ENCODE data around the gene PARD6A.
A peak's percentile ranks its signal among the peaks of the same experiment; 100 is the strongest.

Gene PARD6A, protein sequence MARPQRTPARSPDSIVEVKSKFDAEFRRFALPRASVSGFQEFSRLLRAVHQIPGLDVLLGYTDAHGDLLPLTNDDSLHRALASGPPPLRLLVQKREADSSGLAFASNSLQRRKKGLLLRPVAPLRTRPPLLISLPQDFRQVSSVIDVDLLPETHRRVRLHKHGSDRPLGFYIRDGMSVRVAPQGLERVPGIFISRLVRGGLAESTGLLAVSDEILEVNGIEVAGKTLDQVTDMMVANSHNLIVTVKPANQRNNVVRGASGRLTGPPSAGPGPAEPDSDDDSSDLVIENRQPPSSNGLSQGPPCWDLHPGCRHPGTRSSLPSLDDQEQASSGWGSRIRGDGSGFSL

GRCh38 chr16:67660564-67661028 lies at the start of gene PARD6A:
Gene PARD6A (plus strand): TSS chr16:67660960. CDS start chr16:67661039, 79 bp downstream.
- peak; percentile 89 for DNase-seq

DNA sequence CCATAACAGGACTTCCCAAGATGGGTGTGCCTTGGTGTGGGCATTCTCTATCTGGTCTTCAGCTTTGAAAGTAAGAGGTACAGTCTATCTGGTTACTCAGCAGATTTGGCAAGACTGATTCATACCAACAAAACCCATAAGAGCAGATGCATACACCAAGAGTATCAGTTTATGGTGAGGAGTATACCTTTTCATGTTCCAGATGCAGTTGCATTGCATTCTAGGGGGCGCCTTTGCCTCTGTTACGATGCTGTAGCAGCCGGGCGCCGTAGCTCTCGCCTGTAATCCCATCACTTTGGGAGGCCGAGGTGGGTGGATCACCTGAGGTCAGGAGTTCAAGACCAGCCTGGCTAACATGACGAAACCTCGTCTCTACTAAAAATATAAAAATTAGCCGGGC lies 47.0 kb upstream of the PARD6A start:
- DNase-seq: no peak

GRCh38 chr16:67628216-67628615 lies 32.5 kb upstream of the PARD6A start:
- DNase-seq: no peak

DNA sequence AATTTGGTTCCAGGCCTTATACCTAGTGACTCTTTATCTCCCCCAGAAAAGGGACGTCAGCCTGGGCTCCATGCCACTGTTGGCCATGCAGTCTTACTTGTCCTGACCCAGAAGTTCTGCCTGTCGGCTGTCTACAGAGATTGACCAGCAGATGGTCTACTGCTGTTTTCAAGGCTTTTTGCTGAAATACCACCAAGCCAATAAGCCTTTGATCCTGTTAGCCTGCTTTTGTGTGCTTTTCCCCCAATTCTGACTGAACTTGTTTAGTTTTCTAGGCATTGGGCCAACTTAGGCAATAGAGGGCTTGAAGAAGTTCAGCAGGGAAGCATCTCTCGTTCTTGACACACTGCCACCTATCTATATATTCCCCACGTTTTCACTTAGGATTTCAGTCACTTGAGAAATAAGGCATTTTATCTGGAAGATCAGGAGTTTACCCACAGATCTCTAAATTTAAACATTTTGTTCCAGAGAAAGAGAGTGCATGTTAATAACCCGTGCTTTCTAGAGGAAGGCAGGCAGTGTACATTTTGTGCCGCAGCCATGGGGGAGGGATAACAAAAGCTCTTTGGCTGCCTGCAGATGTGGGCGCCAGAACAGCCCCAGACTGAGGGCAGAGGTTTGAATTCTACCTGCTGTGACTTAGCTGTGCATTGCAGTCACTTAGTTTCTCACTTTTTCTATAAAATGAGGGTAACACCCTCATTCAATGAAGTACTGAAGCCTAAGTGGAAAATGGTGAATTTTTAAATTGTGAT lies 28.2 kb upstream of the PARD6A start:
- DNase-seq: no peak

DNA sequence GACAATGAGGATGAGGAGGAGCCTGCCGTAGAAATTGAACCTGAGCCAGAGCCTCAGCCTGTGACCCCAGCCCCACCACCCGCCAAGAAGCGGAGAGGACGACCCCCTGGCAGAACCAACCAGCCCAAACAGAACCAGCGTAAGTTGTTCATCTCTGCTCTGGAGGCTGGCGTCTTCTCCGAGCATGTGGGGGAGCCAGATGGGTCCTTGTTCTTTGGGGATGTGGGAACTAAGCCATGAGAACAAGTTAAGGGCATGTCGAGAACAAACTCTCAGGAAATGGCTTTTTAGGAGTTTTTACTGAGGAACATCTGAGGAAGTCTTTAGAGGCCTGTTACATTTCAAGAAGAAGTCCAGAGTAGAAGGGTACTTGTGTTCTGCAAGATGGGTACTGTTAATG lies 24.0 kb upstream of the PARD6A start:
- no peak for DNase-seq

DNA sequence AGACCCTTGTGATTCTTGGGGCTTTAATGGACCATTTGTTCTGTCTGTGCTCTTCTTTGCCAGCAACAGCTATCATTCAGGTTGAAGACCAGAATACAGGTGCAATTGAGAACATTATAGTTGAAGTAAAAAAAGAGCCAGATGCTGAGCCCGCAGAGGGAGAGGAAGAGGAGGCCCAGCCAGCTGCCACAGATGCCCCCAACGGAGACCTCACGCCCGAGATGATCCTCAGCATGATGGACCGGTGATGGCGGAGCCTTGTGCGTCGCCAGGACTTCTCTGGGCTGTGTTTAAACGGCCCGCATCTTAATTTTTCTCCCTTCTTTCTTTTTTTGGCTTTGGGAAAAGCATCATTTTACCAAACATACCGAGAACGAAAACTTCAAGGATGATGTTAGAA lies 23.1 kb upstream of the PARD6A start:
- no peak for DNase-seq

DNA sequence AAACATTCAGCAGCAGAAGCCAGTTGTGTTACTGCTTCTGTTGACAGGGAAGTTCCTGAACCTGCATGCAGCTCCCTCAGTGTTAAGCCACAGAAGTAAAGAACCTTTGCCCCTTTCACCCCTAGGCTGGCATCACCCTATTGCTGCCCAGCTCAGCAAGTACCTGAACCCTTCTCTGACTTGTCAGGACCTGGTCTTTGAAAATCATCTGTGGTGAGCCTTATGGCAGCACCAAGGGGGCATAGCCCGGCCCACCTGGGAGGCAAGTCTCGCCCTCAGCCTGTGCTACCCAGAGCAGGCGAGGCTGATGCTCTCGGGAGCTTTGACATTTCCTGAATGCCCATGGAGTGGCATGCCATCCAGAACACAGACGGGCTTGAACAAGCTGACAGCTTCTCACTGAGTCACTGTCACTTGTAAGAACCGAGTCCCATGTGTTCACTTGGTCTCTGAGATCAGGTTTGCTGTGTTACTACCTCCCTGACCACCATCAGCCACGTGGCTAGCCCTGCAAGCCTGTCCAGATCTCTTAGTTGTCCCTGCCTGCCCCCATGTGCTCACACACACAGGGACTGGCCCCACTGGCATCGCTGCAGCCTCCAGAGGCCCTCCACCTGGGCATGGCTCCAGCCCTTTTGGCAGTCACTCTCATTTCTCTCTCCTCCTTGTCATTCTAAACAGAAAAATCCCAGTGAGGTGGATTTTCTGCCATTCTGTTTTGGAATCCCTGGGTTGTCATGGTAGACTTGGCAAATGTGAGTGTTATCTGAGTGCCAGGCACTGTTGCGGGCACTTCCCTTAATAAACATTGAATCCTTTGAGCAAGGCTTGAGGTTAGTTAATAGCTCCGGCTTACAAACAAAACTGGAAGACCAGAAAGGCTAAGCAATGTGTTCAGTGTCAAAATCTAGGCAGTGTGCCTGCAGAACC lies 18.7 kb upstream of the PARD6A start:
- DNase-seq: no peak

- no peak for DNase-seq
Measured at GRCh38 chr16:67644038-67644437, 16.7 kb upstream of the PARD6A start.

DNA sequence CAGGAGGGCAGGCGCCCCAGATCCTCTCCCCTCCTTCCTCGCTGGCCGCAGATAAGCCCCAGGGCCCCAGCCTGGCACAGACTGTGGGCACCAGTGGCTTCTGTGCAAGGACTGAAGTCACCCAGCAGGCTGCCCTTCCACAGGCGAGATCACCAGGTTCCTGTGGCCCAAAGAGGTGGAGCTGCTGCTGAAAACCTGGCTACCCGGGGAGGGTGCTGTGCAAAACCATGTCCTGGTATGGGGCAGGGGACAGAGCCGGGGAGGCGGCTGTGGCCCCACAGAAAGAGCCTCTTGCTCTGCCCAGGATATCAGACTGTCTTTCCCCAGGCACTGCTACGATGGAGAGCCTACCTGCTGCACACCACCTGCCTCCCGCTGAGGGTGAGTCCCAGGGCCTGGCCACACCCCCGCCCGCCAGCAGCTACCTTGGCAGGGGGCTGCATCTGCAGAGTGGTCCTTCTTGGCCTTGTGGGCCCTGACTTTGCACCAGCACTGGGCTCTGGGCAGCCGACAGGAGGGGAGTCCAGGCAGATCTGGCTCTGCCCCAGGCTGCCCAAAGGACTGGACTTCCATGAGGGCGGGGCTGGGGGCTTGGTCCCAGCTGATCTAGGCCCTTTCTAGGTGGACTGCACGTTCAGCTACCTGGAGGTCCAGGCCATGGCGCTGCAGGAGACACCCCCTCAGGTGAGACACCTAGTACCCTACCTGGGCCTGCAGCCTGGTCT lies 15.2 kb upstream of the PARD6A start:
- no peak for DNase-seq

DNA sequence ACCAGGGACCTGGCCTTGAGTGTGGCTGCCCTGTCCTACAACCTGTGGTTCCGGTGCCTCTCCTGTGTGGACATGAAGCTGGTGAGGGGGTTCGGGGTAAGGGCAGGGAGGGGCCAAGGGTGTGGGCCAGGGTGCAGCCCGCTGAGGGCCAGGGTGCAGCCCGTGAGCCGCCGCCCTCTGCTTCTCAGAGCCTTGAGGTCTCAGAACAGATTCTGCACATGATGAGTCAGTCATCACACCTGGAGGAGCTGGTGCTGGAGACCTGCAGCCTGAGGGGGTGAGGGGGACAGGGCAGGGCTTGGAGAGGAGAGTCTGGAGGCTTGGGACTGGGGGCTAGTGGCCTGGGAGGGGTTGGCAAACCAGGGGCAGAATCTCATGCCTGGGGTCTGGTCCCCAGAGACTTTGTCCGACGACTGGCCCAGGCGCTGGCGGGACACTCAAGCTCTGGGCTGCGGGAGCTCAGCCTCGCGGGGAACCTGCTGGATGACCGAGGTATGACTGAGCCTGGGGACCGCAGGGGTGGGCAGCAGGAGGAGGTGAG lies 13.6 kb upstream of the PARD6A start:
- DNase-seq: no peak

DNA sequence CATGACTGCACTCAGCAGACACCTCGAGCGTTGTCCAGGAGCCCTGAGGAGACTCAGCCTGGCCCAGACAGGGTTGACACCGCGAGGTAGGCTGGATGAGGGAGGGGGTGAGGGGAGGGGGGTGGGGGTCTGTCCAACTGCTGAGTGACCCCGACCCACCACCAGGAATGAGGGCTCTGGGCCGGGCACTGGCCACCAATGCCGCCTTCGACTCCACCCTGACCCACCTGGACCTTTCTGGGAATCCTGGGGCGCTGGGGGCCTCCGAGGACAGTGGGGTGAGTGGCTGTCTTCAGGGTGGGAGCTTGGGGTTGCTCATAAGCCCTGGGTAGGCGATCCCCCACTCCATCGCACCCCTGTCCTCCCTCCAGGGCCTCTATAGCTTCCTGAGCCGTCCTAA lies 13.1 kb upstream of the PARD6A start:
- DNase-seq: no peak

- DNase-seq: no peak
Measured at GRCh38 chr16:67648088-67648763, 12.5 kb upstream of the PARD6A start.

GRCh38 chr16:67648764-67649407 lies 11.9 kb upstream of the PARD6A start:
- no peak for DNase-seq

- DNase-seq: no peak
Measured at GRCh38 chr16:67649494-67649931, 11.2 kb upstream of the PARD6A start.

DNA sequence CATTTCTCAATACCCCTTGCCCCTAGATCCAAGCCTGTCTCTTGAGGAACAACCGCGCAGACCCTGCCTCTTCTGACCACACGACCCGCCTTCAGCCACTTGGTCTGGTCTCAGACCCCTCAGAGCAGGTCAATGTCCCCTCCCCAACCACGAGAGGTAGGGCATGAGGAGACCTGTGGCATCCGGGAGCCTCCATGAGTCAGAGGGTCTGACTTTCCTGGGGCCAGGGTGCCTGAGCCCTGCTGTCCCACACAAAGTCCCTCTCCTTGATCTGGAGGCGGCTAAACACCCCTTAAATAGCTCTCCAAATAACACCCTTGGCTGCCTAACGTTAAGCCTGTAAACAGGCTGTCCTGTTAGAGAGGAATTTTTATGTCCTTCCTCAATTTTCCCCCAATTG lies 10.7 kb upstream of the PARD6A start:
- no peak for DNase-seq

- DNase-seq: no peak
Measured at GRCh38 chr16:67651039-67651438, 9.7 kb upstream of the PARD6A start.

- DNase-seq: no peak
Measured at GRCh38 chr16:67651847-67652246, 8.9 kb upstream of the PARD6A start.

DNA sequence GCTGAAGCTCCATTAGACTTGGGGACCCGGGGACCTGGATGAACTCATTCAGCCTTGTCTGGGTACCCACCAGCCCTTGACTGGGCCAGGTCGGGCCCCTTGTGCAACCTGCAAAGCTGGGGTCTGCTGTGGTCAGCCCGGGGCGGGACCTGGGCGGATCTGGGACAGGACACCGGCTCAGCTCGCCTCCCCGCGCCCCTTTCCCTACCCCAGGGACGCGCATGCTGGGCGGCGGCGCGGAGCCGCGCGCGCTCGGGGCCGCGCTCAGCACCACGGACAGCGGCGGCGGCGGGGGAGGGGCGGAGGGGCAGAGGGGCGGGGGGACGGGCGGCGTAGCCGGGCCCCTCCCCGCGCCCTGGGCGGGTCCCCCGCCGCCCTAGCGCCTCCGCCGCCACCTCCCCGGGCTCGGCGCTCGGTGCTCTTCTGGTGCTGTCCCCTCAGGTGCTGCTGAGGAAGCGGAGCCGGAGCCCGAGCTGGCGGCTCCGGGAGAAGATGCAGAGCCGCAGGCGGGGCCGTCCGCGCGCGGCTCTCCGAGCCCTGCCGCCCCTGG lies 8.1 kb upstream of the PARD6A start:
- no peak for DNase-seq

DNA sequence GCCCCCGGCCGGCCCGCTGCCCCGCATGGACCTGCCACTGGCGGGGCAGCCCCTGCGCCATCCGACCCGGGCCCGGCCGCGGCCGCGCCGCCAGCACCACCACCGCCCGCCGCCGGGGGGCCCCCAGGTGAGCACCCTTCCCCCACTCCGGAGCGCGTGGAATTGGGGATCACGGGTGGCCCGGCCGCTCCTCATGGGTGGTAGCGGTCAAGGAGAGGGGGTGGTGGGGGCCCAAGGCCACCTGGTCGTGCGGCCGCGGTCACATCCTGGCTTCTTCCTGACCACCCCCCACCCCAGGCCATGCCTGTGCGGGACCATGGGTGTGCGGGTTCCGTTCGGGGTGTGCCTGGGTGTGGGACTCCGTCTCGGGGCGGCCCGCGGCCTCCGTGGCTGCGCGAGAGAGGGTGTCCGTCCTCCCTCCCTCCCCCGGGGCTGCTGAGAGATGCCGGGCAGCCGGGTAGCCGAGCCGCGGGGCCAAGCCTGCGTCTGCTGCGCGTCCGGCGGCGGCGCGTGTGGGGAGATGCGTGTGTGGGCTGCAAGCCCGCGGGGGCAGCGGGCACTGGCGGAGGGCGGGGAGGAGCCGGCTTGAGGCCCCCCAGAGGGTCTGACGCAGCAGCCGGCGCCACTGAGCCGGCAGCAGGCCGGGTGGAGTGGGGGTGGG lies 7.5 kb upstream of the PARD6A start:
- DNase-seq: no peak

GRCh38 chr16:67653789-67654402 lies 6.9 kb upstream of the PARD6A start:
- DNase-seq: no peak
